Neural progenitor cell (in vitro differentiated cells): ENCODE results near the gene IFIT2. TPM values are rescaled to one million over a fixed set of nuclear protein-coding genes. Genes with fewer than 3 reads are reported as not detected.
"Not testable (repeated sequence)": the region's sequence is repeated elsewhere in the genome, so short reads cannot be mapped to it uniquely, and the experiment has no call there.

Experiments
- DNase-seq: peaks from one replicate; pipeline ENCODE4 v3.0.0-alpha.2; 2016; ENCODE audit warnings: low spot score
- H2AFZ ChIP-seq: fragments of 200-600 bp; sonication (generic); replicated peaks from 2 replicates; pipeline ENCODE4 v1.6.1; 2016; ENCODE audit warnings: antibody characterized with exemption
- H3F3A ChIP-seq: fragments of 200-600 bp; sonication (generic); 2 replicates; pipeline ENCODE4 v1.6.1; 2016; ENCODE audit warnings: antibody characterized with exemption, low read depth
- H3K27ac ChIP-seq: fragments of 200-600 bp; sonication (generic); 2 replicates; pipeline ENCODE4 v1.5.1; 2016; ENCODE audit warnings: mild to moderate bottlenecking
- H3K27me3 ChIP-seq: fragments of 200-600 bp; sonication (generic); 2 replicates; pipeline ENCODE4 v1.6.1; 2016; ENCODE audit warnings: mild to moderate bottlenecking, moderate library complexity
- H3K36me3 ChIP-seq: fragments of 200-600 bp; sonication (generic); 2 replicates; pipeline ENCODE4 v1.5.1; 2016
- H3K4me1 ChIP-seq: fragments of 200-600 bp; sonication (generic); 2 replicates; pipeline ENCODE4 v1.6.1; 2016; ENCODE audit warnings: mixed run types
- H3K4me2 ChIP-seq: fragments of 200-600 bp; sonication (generic); 2 replicates; pipeline ENCODE4 v1.6.1; 2016
- H3K4me3 ChIP-seq: fragments of 200-600 bp; sonication (generic); 2 replicates; pipeline ENCODE4 v1.5.1; 2016
- H3K79me2 ChIP-seq: fragments of 200-600 bp; sonication (generic); 2 replicates; pipeline ENCODE4 v1.6.1; 2016; ENCODE audit warnings: low read depth
- H3K9ac ChIP-seq: fragments of 200-600 bp; sonication (generic); 2 replicates; pipeline ENCODE4 v1.6.1; 2016
- H3K9me3 ChIP-seq: fragments of 200-600 bp; sonication (generic); 2 replicates; pipeline ENCODE4 v1.5.1; 2016; ENCODE audit warnings: low read depth
- H4K20me1 ChIP-seq: fragments of 200-600 bp; sonication (generic); 2 replicates; pipeline ENCODE4 v1.6.1; 2016; ENCODE audit warnings: low read depth
- H3K27ac Mint-ChIP-seq: 3 replicates; pipeline ENCODE4 v1.8.0; 2021; ENCODE audit warnings: mixed read lengths
- H3K27me3 Mint-ChIP-seq: 2 replicates; pipeline ENCODE4 v1.8.0; 2022; ENCODE audit warnings: low read depth, mild to moderate bottlenecking, inconsistent platforms, moderate library complexity, mixed read lengths; ENCODE audit not compliant: insufficient read depth
- H3K36me3 Mint-ChIP-seq: 3 replicates; pipeline ENCODE4 v1.8.0; 2021; ENCODE audit warnings: mixed read lengths
- H3K4me1 Mint-ChIP-seq: 3 replicates; pipeline ENCODE4 v1.8.0; 2021; ENCODE audit warnings: mixed read lengths
- H3K4me3 Mint-ChIP-seq: 3 replicates; pipeline ENCODE4 v1.8.0; 2021; ENCODE audit warnings: mild to moderate bottlenecking, moderate library complexity, mixed read lengths
- H3K9me3 Mint-ChIP-seq: 3 replicates; pipeline ENCODE4 v1.8.0; 2020; ENCODE audit warnings: mixed read lengths
- EZH2 ChIP-seq: fragments of 200-600 bp; sonication (generic); IDR thresholded peaks from 2 replicates; pipeline ENCODE4 v1.6.1; 2017; ENCODE audit warnings: antibody characterized with exemption, mild to moderate bottlenecking, moderate library complexity
- EZH2phosphoT487 ChIP-seq: fragments of 200-600 bp; sonication (generic); IDR thresholded peaks from 2 replicates; pipeline ENCODE4 v1.6.1; 2017; ENCODE audit warnings: antibody characterized with exemption
- total RNA-seq: library from RNA; depleted of rRNA; stranded (reverse); fragments of >200 nt; gene quantifications from 2 replicates; pipeline ENCODE4 v1.2.3, GENCODE V29; 2015; ENCODE audit warnings: low replicate concordance
- TF ChIP-seq, protein P1 (sequence below): fragments of 200-600 bp; sonication (generic); IDR thresholded peaks from 2 replicates; pipeline ENCODE4 v1.5.1; 2017; ENCODE audit warnings: antibody characterized with exemption, mild to moderate bottlenecking

Gene IFIT2
- total RNA-seq, 1 donor from 2014 or later, result 0.22 TPM

GRCh38 chr10:89312973-89313372, 11.1 kb downstream of the IFIT2 start:
- H3K36me3 Mint-ChIP-seq, result no peaks in the 10 kb centered on the region
- no peak overlapping the region for H3K27ac Mint-ChIP-seq
- H3K9me3 Mint-ChIP-seq, result peaks cover 6% of the 10 kb centered on the region

DNA sequence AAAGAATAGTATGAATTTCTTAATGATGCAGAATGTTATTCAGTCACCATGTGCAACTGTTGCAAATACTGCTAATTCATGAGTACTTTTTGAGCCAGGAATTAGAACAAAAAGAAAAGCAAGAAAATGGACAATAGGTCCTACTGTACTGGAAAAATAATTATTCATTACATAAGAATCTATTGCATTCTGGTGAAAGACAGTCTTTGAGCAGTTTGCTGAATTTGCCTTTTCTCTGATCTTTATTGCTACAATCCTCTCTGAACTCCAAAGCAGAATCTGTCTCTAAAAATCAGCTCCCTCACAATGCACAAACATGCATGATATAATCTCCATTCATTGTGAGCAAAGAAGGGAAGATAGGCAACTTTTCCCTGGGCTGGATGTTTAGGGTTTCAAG, 12.8 kb downstream of the IFIT2 start:
- H2AFZ ChIP-seq, result no peak overlapping the region
- no peaks in the 10 kb centered on the region for H3K36me3 ChIP-seq
- no peak overlapping the region for H3K4me2 ChIP-seq
- DNase-seq, result no peak
- Mint-ChIP-seq H3K27me3 (no peaks in the 10 kb centered on the region), H3K4me1 (no peaks in the 10 kb centered on the region), H3K36me3 (no peaks in the 10 kb centered on the region), H3K4me3 (no peak overlapping the region), H3K27ac (no peak overlapping the region), H3K9me3 (peaks cover 10% of the 10 kb centered on the region)
- no peak overlapping the region for H3K9ac ChIP-seq
- H4K20me1 ChIP-seq, result no peaks in the 10 kb centered on the region
- H3K27ac ChIP-seq, result no peak overlapping the region
- H3K27me3 ChIP-seq, result no peaks in the 10 kb centered on the region
- no peaks in the 10 kb centered on the region for H3K79me2 ChIP-seq
- H3K4me3 ChIP-seq, result no peak overlapping the region
- H3F3A ChIP-seq, result no peaks in the 10 kb centered on the region
- H3K4me1 ChIP-seq, result no peaks in the 10 kb centered on the region
- H3K9me3 ChIP-seq, result no peaks in the 10 kb centered on the region
- TF ChIP-seq EZH2phosphoT487 (no peak), EZH2 (no peak)
- TF ChIP-seq, protein P1, sequence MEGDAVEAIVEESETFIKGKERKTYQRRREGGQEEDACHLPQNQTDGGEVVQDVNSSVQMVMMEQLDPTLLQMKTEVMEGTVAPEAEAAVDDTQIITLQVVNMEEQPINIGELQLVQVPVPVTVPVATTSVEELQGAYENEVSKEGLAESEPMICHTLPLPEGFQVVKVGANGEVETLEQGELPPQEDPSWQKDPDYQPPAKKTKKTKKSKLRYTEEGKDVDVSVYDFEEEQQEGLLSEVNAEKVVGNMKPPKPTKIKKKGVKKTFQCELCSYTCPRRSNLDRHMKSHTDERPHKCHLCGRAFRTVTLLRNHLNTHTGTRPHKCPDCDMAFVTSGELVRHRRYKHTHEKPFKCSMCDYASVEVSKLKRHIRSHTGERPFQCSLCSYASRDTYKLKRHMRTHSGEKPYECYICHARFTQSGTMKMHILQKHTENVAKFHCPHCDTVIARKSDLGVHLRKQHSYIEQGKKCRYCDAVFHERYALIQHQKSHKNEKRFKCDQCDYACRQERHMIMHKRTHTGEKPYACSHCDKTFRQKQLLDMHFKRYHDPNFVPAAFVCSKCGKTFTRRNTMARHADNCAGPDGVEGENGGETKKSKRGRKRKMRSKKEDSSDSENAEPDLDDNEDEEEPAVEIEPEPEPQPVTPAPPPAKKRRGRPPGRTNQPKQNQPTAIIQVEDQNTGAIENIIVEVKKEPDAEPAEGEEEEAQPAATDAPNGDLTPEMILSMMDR, result no peak

More at GRCh38 chr10:89312973-89313372, 11.1 kb downstream of the IFIT2 start:
- no peaks in the 10 kb centered on the region for H3K4me1 ChIP-seq
- no peak overlapping the region for H3K4me2 ChIP-seq
- no peak overlapping the region for H3K9ac ChIP-seq
- H3K36me3 ChIP-seq, result no peaks in the 10 kb centered on the region
- no peak overlapping the region for H2AFZ ChIP-seq
- H3K4me3 Mint-ChIP-seq, result no peak overlapping the region
- TF ChIP-seq, protein P1, result no peak
- no peak for TF ChIP-seq EZH2phosphoT487
- no peak for TF ChIP-seq EZH2
- H3K4me3 ChIP-seq, result no peak overlapping the region
- no peaks in the 10 kb centered on the region for H3K9me3 ChIP-seq
- H3F3A ChIP-seq, result no peaks in the 10 kb centered on the region
- H3K27ac ChIP-seq, result no peak overlapping the region
- no peak for DNase-seq
- no peaks in the 10 kb centered on the region for H3K27me3 Mint-ChIP-seq
- H3K79me2 ChIP-seq, result no peaks in the 10 kb centered on the region
- H4K20me1 ChIP-seq, result no peaks in the 10 kb centered on the region
- H3K27me3 ChIP-seq, result no peaks in the 10 kb centered on the region
- H3K4me1 Mint-ChIP-seq, result no peaks in the 10 kb centered on the region

DNA sequence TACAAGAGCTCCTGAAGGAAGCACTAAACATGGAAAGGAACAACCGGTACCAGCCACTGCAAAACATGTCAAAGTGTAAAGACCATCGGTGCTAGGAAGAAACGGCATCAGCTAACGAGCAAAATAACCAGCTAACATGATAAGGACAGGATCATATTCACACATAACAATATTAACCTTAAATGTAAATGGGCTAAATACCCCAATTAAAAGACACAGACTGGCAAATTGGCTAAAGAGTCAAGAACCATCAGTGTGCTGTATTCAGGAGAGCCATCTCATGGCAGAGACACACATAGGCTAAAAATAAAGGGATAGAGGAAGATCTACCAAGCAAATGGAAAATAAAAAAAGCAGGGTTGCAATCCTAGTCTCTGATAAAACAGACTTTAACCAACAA, 16.2 kb downstream of the IFIT2 start:
- not testable (repeated sequence) for H3K4me1 Mint-ChIP-seq, H3K27ac ChIP-seq, H3K79me2 ChIP-seq, H2AFZ ChIP-seq, DNase-seq, H3K4me1 ChIP-seq, H3K4me2 ChIP-seq, H3K36me3 Mint-ChIP-seq, H4K20me1 ChIP-seq, H3K9ac ChIP-seq, H3K27me3 Mint-ChIP-seq, H3K36me3 ChIP-seq, H3K27ac Mint-ChIP-seq, H3K27me3 ChIP-seq, H3K4me3 ChIP-seq, H3K9me3 ChIP-seq, H3F3A ChIP-seq, H3K4me3 Mint-ChIP-seq
- H3K9me3 Mint-ChIP-seq, result peaks cover 18% of the 10 kb centered on the region

DNA sequence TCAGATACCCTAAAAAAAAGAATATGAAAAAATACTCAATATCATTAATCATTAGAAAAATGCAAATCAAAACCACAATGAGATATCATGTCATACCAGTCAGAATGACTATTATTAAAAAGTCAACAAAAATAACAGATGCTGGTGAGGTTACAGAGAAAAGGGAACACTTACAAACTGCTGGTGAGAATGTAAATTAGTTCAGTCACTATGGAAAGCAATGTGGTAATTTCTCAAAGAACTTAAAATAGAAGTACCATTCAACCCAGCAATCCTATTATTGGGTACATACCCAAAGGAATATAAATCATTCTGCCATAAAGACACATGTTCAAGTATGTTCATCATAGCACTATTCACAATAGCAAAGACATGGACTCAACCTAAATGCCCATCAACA, 23.2 kb downstream of the IFIT2 start:
- H3K36me3 Mint-ChIP-seq, H3F3A ChIP-seq, H3K9me3 Mint-ChIP-seq, H2AFZ ChIP-seq, H3K79me2 ChIP-seq, H3K27ac ChIP-seq, DNase-seq, H3K9ac ChIP-seq, H3K27ac Mint-ChIP-seq, H3K9me3 ChIP-seq, H3K4me3 ChIP-seq, H3K27me3 Mint-ChIP-seq, H3K4me3 Mint-ChIP-seq, H3K36me3 ChIP-seq, H3K27me3 ChIP-seq, H3K4me2 ChIP-seq, H4K20me1 ChIP-seq: not testable (repeated sequence)
- peaks cover 12% of the 10 kb centered on the region for H3K4me1 ChIP-seq
- H3K4me1 Mint-ChIP-seq, result peaks cover 24% of the 10 kb centered on the region

GRCh38 chr10:89325856-89326255, 24.0 kb downstream of the IFIT2 start:
- peaks cover 30% of the 10 kb centered on the region for H3K4me1 Mint-ChIP-seq
- H3F3A ChIP-seq, H3K27me3 ChIP-seq, H3K27ac ChIP-seq, DNase-seq, H3K9me3 ChIP-seq, H3K4me2 ChIP-seq, H3K79me2 ChIP-seq, H3K4me3 Mint-ChIP-seq, H3K9me3 Mint-ChIP-seq, H2AFZ ChIP-seq, H3K36me3 ChIP-seq, H3K4me3 ChIP-seq, H4K20me1 ChIP-seq, H3K9ac ChIP-seq, H3K27ac Mint-ChIP-seq, H3K36me3 Mint-ChIP-seq, H3K27me3 Mint-ChIP-seq: not testable (repeated sequence)
- H3K4me1 ChIP-seq, result peaks cover 16% of the 10 kb centered on the region
